ENCODE measurements around the gene WDSUB1.

The WDSUB1 gene

GRCh38 chr2:159195697-159196096 is 90.8 kb downstream of the WDSUB1 start:
- no peak for DNase-seq (ENCODE audit: low spot score)

GRCh38 chr2:159194241-159194640 is 92.3 kb downstream of the WDSUB1 start:
- DNase-seq (ENCODE audit: low spot score) = no peak

GRCh38 chr2:159193791-159194190 is 92.7 kb downstream of the WDSUB1 start:
- no peak for DNase-seq (ENCODE audit: low spot score)

- DNase-seq (ENCODE audit: low spot score) = no peak
Observed at GRCh38 chr2:159192371-159192918, 94.1 kb downstream of the WDSUB1 start.

- DNase-seq (ENCODE audit: low spot score) = no peak
Observed at GRCh38 chr2:159188449-159188848, 98.1 kb downstream of the WDSUB1 start.

GRCh38 chr2:159187106-159187505 is 99.4 kb downstream of the WDSUB1 start:
- DNase-seq (ENCODE audit: low spot score) = no peak

- DNase-seq (ENCODE audit: low spot score) = no peak
Observed at GRCh38 chr2:159186462-159186861, 100.0 kb downstream of the WDSUB1 start.

Measured in germinal center (tissue), 1 donor.